NCI-H1105 treated with DMSO at 0.1 percent for 48 hours (cell line): ENCODE data around the gene ARRDC3.
"Not testable (repeated sequence)": the region's sequence is repeated elsewhere in the genome, so short reads cannot be mapped to it uniquely, and the experiment has no call there.

Experiments
- DNase-seq: peaks from one replicate; lab custom pipeline; 2025; lab: John Stamatoyannopoulos, UW

Gene ARRDC3, protein sequence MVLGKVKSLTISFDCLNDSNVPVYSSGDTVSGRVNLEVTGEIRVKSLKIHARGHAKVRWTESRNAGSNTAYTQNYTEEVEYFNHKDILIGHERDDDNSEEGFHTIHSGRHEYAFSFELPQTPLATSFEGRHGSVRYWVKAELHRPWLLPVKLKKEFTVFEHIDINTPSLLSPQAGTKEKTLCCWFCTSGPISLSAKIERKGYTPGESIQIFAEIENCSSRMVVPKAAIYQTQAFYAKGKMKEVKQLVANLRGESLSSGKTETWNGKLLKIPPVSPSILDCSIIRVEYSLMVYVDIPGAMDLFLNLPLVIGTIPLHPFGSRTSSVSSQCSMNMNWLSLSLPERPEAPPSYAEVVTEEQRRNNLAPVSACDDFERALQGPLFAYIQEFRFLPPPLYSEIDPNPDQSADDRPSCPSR

DNA sequence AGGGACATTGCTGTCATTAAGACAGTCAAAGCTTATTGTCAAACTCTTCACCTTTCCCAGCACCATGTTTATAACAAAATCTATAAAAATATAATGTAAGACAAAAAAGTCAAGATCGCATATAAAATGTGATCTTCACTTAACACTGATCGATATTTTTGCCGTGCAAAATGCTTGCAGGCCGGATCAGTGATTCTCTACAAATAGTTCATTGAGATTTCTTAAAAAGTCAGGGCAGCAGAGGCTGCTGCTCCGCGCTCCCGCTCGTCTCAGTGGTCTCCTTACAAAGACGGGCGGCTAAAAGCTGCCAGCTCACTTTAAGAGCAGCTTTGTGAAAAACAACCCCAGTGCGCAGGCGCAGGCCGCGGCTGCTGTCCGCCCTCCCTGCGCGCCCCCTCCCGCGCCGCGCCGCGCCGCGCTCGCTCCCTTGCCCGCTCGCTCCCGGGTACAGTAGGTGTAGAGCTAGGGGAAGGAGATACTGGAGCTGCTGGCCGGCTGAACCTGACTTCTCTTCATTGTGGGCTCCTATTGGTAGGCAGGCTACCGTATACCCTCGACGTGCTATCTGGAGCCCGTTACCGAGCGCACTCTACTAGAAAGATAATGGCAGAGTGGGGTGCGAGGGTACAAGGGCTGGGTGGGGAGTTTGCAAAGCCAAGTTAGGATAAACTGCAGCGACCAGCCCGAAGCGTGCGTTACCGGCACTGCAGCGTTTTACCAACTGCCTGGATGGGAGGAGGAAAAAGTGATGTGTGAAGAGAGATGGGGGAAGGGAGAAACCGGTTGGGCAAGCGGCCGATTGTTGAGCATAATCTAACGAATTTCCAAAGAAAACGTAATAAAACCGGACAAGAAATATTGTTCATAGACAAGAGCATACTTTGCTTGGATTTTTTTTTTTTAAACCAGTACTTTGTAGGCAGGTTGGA, at the start of gene ARRDC3:
Gene ARRDC3, minus strand, starts transcription at position 291 of the 929 bp plus-strand sequence. Its CDS starts 225 bp downstream, at position 66.
- peak; percentile 90 for DNase-seq

- DNase-seq: no peak
Measured at GRCh38 chr5:91430949-91431348, 47.8 kb upstream of the ARRDC3 start.

- no peak for DNase-seq
Measured at GRCh38 chr5:91424638-91425436, 41.7 kb upstream of the ARRDC3 start.

- no peak for DNase-seq
Measured at GRCh38 chr5:91423871-91424270, 40.8 kb upstream of the ARRDC3 start.

DNA sequence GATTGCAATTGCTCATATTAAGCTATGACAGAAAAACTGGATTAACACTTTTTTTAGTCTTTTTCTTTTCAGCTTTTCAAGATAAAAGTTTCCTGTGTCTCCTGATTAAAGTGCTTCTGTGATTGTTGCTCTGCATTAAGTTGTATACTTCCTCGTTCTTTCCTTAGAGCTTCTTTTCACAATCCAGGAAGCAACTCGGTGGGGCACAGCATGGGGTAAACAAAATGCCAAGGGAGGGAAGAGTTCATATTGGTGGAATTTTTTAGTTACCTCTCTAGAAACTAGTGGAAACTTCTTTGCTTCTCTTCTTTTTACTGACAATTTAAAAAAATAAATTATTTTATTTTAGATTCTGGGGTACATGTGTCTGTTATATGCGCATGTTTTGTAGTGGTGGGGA, 37.8 kb upstream of the ARRDC3 start:
- DNase-seq: no peak

- peak; percentile 28 for DNase-seq
Measured at GRCh38 chr5:91419571-91420537, 36.7 kb upstream of the ARRDC3 start.

DNA sequence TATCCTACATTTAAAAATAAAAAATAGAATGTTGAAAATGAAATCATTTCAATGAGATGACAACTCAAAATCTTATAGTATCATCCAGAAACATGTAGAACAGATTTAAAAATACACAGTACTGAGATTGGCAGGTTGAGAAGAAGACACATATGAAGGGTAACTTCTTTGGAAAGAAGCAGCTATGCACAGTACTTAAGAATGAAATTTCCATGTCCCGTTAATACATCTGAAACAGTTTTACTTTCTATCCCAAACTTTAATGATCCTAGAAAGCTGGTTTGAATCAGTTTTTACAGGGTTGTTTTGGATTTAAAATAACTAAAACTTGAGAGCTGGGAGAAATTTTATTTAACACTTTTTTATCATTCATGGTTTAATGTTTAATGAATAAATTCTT, 36.0 kb upstream of the ARRDC3 start:
- DNase-seq: no peak

DNA sequence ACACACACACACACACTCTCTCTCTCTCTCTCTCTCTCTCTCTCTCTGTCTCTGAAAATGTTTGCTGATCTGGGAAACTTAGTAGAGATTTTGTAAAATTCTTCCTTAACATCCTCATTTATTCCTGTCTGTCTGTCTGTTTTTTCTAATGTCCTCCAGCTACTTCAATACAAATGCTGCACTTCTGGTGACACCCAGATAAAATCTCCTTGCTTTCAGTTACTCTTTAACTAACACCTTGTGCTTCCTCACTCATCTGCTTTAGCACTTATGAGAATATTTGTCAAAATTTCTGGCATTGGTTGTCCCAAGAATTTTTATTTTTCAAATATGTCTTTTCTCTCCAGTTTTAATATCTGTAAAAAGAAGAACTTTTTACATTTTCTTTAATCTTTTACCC, 35.0 kb upstream of the ARRDC3 start:
- no peak for DNase-seq

- DNase-seq: no peak
Measured at GRCh38 chr5:91417219-91417618, 34.1 kb upstream of the ARRDC3 start.

- no peak for DNase-seq
Measured at GRCh38 chr5:91416491-91416890, 33.4 kb upstream of the ARRDC3 start.

DNA sequence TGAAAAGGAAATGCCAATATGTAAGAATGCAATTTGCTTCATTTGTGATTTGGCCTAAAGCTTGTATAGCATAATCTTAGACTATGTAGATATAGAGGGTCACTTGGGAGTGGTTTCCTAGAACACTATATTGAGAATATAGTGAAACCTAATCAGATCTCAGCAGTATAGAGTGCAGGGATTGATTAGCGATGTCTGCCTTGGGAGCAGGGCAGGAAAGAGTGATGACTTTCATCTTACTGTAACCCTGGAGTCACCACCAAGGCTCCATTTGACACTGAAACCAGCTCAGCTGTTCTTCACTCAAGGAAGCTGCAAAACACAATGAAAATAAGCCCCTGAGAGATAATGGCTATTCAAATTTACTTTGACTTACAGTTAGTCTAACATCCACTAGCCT, 26.2 kb upstream of the ARRDC3 start:
- DNase-seq: no peak

- DNase-seq: no peak
Measured at GRCh38 chr5:91408710-91409109, 25.6 kb upstream of the ARRDC3 start.

GRCh38 chr5:91407204-91407603, 24.1 kb upstream of the ARRDC3 start:
- no peak for DNase-seq

DNA sequence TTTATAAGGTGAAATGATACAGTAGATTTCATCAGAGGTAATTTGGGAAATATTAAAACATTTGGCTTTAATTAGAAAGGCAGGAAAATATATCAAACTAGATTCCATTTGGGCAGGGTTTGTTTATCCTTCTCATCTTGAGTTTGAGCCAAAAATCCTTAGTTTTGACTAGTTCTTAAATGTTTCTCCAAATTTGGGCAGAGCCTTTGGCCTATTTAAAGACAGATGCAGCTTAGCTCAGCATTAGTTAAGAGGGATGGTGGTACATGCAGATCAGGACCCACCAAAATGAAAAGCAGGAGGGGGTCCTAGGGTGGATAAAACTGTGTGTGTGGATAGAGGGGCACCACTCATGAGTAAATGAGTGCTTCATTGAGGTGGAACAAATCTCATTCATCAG, 20.3 kb upstream of the ARRDC3 start:
- DNase-seq: no peak

DNA sequence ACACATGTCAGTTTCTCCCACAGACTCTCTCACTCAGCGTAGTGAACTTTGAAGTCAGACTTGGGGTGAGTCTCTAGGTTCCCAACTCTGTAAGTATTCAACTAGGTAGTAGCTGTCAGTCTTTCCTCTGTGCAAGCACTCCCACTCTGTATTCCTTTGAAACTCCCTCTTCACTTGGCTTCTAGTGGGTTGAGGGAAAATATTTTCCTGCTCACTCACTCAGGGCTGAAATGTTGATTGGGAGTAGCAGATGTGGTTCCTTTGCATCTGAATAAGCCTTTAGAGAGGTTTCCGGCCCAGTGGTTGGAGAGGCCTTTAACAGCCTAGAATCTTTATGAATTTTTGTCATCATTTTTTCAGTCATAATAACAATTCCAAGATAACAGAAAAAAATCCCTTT, 18.1 kb upstream of the ARRDC3 start:
- DNase-seq: no peak

- no peak for DNase-seq
Measured at GRCh38 chr5:91397791-91398190, 14.7 kb upstream of the ARRDC3 start.

DNA sequence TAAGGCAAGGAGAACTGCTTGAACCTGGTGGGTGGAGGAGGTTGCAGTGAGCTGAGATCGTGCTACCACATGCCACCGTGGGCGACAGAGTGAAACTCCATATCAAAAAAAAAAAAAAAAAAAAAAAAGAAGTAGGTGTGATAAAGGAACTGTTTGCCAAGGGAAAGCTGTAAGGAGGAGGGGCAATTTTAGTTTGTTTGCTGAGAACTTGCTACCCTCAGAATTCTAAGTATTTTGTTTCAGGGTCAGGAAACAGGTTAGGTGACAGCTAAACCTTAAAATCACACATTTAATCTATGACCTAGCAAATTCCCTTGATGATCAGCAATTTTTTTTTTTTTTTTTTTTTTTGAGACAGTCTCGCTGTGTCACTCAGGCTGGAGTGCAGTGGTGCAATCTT, 7.2 kb upstream of the ARRDC3 start:
- DNase-seq: no peak

DNA sequence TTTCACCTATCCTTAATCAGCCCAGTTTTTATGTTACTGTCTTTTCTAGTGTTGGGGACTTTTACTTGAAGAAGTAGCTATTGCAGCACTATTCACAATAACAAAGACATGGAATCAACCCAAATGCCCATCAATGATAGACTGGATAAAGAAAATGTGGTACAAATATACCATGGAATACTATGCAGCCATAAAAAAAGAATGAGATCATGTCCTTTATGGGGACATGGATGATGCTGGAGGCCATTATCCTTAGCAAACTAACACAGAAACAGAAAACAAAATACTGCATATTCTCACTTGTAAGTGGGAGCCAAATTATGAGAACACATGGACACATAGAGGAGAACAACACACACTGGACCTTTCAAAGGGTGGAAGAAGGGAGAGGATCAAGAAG, 6.4 kb upstream of the ARRDC3 start:
- not testable (repeated sequence) for DNase-seq

GRCh38 chr5:91388362-91388761, 5.2 kb upstream of the ARRDC3 start:
- DNase-seq: no peak

DNA sequence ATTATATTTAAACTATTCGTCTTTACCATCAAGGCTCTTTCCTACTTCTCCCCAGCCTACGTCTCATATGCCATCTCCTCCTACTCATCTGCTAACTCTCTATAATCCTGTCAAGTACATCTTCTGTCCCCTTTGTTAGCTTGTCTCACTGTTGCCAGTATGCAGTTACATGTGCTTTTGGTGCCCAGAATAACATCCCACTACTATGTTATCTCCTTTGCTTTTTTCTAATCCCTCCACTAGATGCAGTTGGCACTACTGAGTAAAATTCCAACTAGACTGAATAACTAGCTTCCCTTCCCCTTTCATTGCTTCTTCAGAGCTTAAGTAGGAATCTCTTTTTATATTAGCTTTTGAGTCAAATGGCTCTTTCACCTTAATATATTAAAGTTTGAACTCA, 3.0 kb upstream of the ARRDC3 start:
- no peak for DNase-seq

- DNase-seq: not testable (repeated sequence)
Measured at GRCh38 chr5:91385596-91385995, 2.5 kb upstream of the ARRDC3 start.
